Brain microvascular endothelial cell (primary cell): ENCODE results near the gene TFEB.

Source experiments
- DNase-seq: peaks from one replicate; pipeline ENCODE4 v3.0.0-alpha.2; 2020
- H3K27ac ChIP-seq: fragments of 250-450 bp; sonication (Bioruptor Pico); 2 replicates; pipeline ENCODE4 v1.5.1; 2020; ENCODE audit warnings: mild to moderate bottlenecking, moderate library complexity
- H3K27me3 ChIP-seq: fragments of 250-450 bp; sonication (Bioruptor Pico); replicated peaks from 2 replicates; pipeline ENCODE4 v1.5.1; 2020; ENCODE audit warnings: mild to moderate bottlenecking
- H3K36me3 ChIP-seq: fragments of 250-450 bp; sonication (Bioruptor Pico); replicated peaks from 2 replicates; pipeline ENCODE4 v1.5.1; 2020; ENCODE audit warnings: mild to moderate bottlenecking
- H3K4me3 ChIP-seq: 2 replicates; pipeline ENCODE4 v1.5.1; 2011; ENCODE audit warnings: low read depth, mild to moderate bottlenecking, control low read depth, low read length, moderate library complexity
- in situ Hi-C: cut with HindIII; loops from 2 replicates; pipeline ENCODE4 v1.10.0; 2017; ENCODE audit warnings: low sequenced_read_pairs, low pct_ligation_motif_present
- TF ChIP-seq, protein P1 (sequence below): IDR thresholded peaks from 2 replicates; pipeline ENCODE4 v1.5.1; 2011; ENCODE audit warnings: low read depth, mild to moderate bottlenecking, moderate library complexity, low read length, control low read depth, inconsistent platforms; ENCODE audit errors: missing control alignments

TFEB gene

DNA sequence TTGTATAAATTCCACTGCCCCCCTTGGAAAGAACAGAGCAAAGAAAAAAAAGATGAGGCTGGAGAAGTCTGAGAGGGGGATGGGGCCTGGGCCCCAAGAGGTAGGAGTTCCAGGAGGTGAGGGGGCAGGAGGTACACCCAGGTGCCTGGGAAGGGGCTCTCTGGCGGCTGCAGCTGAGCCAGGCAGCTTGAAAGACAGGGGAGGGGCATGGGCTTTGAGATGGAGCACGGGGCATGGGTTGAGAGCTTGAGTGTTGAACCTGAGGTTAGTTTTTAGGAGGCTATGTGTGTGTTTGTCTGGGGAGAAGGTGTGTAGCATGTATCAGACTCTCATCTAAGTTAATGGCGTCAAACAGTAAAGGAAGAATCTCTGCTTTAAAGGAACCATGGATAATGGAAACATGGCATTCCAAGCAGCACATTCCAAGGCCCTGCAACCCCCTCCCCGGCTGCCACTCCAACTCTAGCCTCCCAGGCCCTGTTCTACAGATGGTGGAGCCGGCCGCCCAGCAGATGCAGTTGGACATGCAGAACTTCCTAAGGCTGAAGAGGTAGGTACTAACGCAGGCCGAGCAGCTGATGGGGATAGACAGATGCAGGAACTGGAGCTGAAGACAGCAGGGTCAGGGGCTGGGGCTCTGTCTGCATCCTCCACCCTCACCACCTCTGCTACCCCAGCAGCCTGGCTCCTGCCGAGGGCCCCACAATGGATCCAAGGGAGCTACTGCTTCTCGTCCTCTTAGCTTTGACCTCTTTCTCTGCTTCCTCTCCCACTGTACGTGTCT is 55.0 kb downstream of the TFEB start:
- TF ChIP-seq, protein P1, sequence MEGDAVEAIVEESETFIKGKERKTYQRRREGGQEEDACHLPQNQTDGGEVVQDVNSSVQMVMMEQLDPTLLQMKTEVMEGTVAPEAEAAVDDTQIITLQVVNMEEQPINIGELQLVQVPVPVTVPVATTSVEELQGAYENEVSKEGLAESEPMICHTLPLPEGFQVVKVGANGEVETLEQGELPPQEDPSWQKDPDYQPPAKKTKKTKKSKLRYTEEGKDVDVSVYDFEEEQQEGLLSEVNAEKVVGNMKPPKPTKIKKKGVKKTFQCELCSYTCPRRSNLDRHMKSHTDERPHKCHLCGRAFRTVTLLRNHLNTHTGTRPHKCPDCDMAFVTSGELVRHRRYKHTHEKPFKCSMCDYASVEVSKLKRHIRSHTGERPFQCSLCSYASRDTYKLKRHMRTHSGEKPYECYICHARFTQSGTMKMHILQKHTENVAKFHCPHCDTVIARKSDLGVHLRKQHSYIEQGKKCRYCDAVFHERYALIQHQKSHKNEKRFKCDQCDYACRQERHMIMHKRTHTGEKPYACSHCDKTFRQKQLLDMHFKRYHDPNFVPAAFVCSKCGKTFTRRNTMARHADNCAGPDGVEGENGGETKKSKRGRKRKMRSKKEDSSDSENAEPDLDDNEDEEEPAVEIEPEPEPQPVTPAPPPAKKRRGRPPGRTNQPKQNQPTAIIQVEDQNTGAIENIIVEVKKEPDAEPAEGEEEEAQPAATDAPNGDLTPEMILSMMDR: no peak
- H3K27me3 ChIP-seq: no peaks in the 10 kb centered on the region
- H3K27ac ChIP-seq: no peak overlapping the region
- in situ Hi-C loops: no loop called here
- H3K36me3 ChIP-seq: peaks cover 8% of the 10 kb centered on the region
- H3K4me3 ChIP-seq: no peak overlapping the region
- DNase-seq: no peak

DNA sequence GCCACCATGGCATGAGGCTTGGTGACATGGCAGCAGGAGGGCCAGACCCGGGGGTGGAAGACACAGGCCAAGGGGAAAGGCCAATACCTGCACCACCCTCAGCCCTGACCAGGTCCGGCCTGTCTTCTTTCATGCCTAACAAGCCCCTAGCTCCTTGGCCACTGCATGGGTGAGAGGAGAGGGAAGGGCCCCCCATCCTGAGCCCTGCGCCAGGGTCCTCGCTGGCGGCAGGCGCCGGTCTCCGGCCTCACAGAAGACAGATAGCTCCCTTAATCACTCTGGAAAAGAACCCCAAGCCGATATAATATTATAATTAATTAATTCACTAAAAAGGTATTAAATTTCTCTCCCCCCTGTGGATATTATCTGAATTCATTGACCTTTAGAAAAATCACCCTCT is 55.7 kb downstream of the TFEB start:
- DNase-seq: no peak
- in situ Hi-C loops: no loop called here
- Histone ChIP-seq H3K36me3 (peaks cover 8% of the 10 kb centered on the region), H3K27me3 (no peaks in the 10 kb centered on the region), H3K4me3 (no peak overlapping the region), H3K27ac (no peak overlapping the region)
- TF ChIP-seq, protein P1: no peak

DNA sequence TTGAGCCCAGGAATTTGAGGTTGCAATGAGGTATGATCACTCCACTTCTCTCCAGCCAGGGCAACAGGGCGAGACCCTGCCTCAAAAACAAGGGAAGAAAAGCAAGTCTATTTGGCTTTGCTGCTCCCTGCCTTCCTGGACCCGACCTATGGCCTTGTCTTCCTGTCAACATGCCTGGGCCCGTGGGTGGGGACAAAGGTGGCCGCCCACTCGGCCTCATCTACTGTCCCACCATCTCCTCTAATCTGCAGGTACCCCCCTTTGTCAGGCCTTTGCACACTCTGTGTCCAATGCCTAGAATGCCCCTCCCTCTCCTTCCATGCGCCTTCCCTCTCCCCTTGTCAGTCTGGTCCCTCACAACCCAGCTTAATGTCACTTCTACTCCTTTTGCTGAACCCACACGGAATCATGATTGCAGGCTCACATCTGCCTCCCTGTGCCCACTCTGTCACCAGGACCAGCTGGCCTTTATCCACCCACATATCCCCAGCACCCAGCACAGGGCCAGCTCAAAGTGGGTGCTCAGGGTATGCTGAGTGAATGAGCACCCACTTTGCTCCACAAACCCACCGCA is 56.8 kb downstream of the TFEB start:
- H3K4me3 ChIP-seq: no peak overlapping the region
- in situ Hi-C loops: no loop called here
- no peak overlapping the region for H3K27ac ChIP-seq
- DNase-seq: no peak
- H3K36me3 ChIP-seq: no peaks in the 10 kb centered on the region
- TF ChIP-seq, protein P1: no peak
- H3K27me3 ChIP-seq: no peaks in the 10 kb centered on the region

DNA sequence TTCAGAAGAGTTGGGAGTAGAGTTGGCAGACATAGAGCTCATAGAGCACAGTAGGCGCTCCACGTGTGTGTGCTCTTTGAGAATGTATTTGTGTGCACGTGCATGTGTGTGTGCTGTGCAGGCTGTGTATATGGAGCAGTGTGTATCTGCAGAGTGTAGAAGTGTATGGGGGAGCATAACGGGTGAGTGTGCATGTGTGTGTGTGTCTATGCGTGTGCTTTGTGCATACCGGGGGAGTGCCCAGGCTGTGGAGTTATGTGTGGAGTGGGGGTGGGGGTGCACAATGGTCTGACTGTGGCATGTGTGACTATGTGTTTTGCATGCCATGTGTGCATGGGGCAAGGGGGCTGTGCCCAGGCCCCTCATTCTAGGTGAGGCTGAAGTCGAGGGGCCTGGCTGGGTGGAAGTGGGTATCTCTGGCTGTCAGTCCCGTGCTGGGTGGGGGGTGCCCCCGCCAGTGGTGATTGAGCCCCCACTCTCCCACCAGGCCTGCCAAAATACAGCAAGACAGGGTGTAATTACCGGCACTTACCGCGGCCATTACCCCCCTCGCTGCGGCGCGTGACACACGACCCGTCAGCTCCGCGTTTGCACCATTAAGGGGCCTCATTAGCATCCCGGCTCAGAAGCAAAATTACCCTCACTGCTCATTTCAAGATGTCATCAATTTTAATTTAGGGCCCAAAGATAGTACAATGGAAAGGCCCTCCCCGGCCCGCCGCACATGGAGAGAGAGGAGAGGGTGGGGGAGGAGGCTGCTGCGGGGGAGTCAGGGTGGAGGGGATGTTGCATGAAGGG is 58.1 kb downstream of the TFEB start:
- TF ChIP-seq, protein P1: no peak
- in situ Hi-C loops: no loop called here
- peaks cover under 1% of the 10 kb centered on the region for H3K27me3 ChIP-seq

DNA sequence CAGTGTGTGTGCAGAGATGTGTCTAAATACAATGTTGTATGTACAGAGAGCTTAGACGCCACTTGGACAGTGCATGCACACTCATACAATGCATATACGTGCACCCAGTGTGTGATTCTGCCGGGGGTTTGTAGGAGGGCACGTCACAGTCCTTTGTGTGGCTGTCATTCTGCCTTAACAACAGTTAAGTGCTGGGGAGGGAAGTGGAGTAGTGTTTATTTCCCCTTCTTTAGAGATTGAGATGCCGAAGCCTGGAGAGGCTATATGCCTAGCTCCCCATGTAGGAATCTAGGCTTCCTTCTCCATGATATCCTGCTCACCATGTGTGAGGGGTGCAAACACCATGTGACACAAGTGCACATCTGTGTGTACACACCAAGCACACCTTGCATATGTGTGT is 59.0 kb downstream of the TFEB start:
- Histone ChIP-seq H3K27ac (no peak overlapping the region), H3K4me3 (no peak overlapping the region), H3K27me3 (peaks cover 4% of the 10 kb centered on the region), H3K36me3 (no peaks in the 10 kb centered on the region)
- no peak for DNase-seq
- TF ChIP-seq, protein P1: no peak
- in situ Hi-C loops: no loop called here

More for the DNA sequence above, 58.1 kb downstream of the TFEB start:
- Histone ChIP-seq H3K4me3 (no peak overlapping the region), H3K36me3 (no peaks in the 10 kb centered on the region), H3K27ac (no peak overlapping the region)
- DNase-seq: no peak
